Testis (tissue), 2 donors: ENCODE measurements around the gene ZSCAN21.

Source experiments
- POLR2A ChIP-seq: fragments of 450-650 bp; IDR thresholded peaks from one replicate; pipeline ENCODE4 v1.6.1; 2017; ENCODE audit warnings: antibody characterized with exemption, mild to moderate bottlenecking, moderate library complexity
- TF ChIP-seq, protein P1 (sequence below), 3 experiments: fragments of 450-650 bp in 2 of 3; fragments of 200-600 bp in 1 of 3; sonication (generic) in 1 of 3; IDR thresholded peaks; one replicate each; pipeline ENCODE4 v1.5.1; 2016 to 2019; ENCODE audit warnings: antibody characterized with exemption in 3 of 3, mild to moderate bottlenecking in 2 of 3, moderate library complexity in 1 of 3

DNA sequence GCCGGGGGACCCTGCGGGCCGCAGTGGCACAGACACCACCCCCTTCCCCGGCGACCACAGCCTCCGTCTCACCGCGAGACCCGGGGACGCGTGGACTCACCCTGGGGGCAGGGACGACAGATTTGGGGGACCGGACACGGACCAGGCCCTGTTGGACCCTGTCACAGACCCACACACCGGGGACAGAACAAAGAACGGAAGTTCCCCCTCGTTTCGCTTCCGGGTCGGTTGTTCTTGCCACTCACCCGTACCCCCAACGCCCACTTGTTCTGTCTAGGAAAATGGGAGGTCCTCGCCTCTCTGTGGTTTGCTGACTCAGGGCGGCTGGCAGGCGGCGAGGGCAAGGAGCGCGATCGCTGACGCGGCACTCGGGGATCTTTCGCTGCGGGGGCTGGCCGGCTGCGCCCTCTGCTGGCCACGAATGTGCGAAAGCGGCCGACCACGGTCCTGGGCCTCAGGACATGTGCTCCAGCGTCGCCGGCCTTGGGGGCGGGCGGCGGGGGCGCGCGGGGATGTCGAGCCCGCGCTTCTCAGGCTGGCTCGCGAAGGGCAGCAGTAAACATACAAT lies 32.0 kb downstream of the ZSCAN21 start, which contains the start of gene ZNF3:
- TF ChIP-seq, protein P1, sequence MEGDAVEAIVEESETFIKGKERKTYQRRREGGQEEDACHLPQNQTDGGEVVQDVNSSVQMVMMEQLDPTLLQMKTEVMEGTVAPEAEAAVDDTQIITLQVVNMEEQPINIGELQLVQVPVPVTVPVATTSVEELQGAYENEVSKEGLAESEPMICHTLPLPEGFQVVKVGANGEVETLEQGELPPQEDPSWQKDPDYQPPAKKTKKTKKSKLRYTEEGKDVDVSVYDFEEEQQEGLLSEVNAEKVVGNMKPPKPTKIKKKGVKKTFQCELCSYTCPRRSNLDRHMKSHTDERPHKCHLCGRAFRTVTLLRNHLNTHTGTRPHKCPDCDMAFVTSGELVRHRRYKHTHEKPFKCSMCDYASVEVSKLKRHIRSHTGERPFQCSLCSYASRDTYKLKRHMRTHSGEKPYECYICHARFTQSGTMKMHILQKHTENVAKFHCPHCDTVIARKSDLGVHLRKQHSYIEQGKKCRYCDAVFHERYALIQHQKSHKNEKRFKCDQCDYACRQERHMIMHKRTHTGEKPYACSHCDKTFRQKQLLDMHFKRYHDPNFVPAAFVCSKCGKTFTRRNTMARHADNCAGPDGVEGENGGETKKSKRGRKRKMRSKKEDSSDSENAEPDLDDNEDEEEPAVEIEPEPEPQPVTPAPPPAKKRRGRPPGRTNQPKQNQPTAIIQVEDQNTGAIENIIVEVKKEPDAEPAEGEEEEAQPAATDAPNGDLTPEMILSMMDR (IDR thresholded peaks at IDR 0.05): peak; percentile 93 to 98 (median 95)
- no peak for TF ChIP-seq POLR2A
